ENCODE data around the gene NAALADL2.

NAALADL2 gene

DNA sequence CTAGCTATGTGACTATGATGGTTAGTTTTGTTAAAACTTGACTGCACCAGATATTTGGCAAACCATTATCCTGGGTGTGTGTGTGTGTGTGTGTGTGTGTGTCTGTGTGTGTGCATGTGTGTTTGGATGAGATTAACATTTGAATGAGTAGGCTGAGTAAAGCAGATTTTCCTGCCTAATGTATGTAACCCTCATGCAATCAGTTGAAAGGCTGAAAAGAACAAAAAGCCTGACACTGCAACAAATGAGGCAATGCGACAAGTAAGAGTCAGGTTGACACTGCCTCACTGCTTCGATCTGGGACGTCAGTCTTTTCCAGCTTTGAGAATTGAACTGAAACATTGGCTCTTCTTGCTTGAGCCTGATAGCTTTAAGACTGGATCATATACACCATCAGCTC, 643.0 kb downstream of the NAALADL2 start:
- DNase-seq (ENCODE audit: low read depth, low spot score) = no peak
- H3K4me3 ChIP-seq (ENCODE audit: low read depth, low read length) = no peak overlapping the region
- no peak for TF ChIP-seq CTCF (IDR thresholded peaks at IDR 0.05; ENCODE audit: low read depth, low read length)

GRCh38 chr3:175511219-175511785, 652.2 kb downstream of the NAALADL2 start:
- no peak overlapping the region for H3K4me3 ChIP-seq (ENCODE audit: low read depth, low read length)
- TF ChIP-seq CTCF (IDR thresholded peaks at IDR 0.05; ENCODE audit: low read depth, low read length) = no peak
- in situ Hi-C loops (cut with HindIII; ENCODE audit: low sequenced_read_pairs) = no loop called here
- DNase-seq (ENCODE audit: low read depth, low spot score) = peak; percentile 25

More for the DNA sequence above, 643.0 kb downstream of the NAALADL2 start:
- in situ Hi-C loops (cut with HindIII; ENCODE audit: low sequenced_read_pairs) = no loop called here

DNA sequence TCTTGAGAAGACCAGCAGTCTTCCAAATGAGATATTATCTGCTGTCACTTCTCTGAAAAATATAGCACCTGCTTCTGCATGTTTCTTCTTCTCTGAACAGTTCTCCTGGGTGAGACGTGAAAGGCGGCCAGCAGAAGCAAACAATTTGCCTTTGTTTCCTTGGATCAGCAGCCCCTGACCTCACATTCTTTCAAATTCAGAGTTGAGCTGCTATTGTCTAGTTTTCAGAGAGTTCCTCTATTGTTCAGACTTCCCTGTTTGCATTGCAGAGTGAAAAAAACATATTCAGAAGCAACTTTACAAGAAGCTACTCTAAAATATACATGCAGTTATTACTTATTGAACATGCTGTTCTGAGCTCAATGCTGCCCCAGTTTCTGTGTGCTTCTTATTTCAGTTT, 653.6 kb downstream of the NAALADL2 start:
- DNase-seq (ENCODE audit: low read depth, low spot score) = no peak
- no peak overlapping the region for H3K4me3 ChIP-seq (ENCODE audit: low read depth, low read length)
- in situ Hi-C loops (cut with HindIII; ENCODE audit: low sequenced_read_pairs) = no loop called here
- TF ChIP-seq CTCF (IDR thresholded peaks at IDR 0.05; ENCODE audit: low read depth, low read length) = no peak

GRCh38 chr3:175518459-175518858, 659.3 kb downstream of the NAALADL2 start:
- H3K4me3 ChIP-seq (ENCODE audit: low read depth, low read length) = no peak overlapping the region
- no peak for TF ChIP-seq CTCF (IDR thresholded peaks at IDR 0.05; ENCODE audit: low read depth, low read length)
- no peak for DNase-seq (ENCODE audit: low read depth, low spot score)
- in situ Hi-C loops (cut with HindIII; ENCODE audit: low sequenced_read_pairs) = no loop called here

DNA sequence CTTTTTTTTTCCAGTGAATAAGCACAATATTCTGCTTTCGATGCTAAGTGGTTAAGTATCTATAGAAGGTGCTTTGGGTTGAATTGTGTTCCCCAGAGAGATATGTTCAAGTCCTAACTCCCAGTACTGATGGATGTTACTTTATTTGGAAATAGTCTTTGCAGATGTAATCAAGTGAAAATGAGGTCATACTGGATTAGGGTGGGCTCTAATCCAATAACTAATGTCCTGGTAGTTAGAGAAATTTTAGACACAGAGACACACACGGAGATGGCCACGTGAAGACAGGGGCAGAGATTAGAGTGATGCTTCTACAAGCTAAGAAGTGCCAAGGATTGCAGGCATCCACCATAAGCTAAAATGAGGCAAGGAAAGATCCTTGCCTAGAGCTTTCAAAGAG, 662.3 kb downstream of the NAALADL2 start:
- no peak overlapping the region for H3K4me3 ChIP-seq (ENCODE audit: low read depth, low read length)
- in situ Hi-C loops (cut with HindIII; ENCODE audit: low sequenced_read_pairs) = no loop called here
- TF ChIP-seq CTCF (IDR thresholded peaks at IDR 0.05; ENCODE audit: low read depth, low read length) = no peak
- DNase-seq (ENCODE audit: low read depth, low spot score) = no peak

DNA sequence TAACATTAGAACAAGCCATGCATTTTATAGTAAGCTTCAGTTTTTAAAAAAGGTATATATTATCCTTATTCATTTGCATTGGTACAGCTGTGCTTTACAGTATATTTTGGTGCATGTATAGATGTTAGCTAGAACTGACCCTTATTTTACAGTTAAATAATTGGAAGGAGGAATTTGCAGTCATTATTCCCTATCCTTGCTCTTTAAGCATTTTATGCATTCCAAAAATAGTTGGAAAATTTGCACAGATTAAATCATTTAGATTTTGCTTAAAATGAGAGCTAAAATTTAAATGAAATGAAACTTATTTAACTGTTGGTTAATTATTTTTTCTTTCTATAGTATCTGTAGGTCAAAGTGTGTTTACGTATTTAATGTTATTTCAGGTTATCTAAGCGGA, 667.1 kb downstream of the NAALADL2 start:
- peak overlapping the region; percentile 53 for H3K4me3 ChIP-seq (ENCODE audit: low read depth, low read length)
- in situ Hi-C loops (cut with HindIII; ENCODE audit: low sequenced_read_pairs) = no loop called here
- no peak for DNase-seq (ENCODE audit: low read depth, low spot score)
- no peak for TF ChIP-seq CTCF (IDR thresholded peaks at IDR 0.05; ENCODE audit: low read depth, low read length)
